ENCODE measurements around the gene CCDC127.

DNA sequence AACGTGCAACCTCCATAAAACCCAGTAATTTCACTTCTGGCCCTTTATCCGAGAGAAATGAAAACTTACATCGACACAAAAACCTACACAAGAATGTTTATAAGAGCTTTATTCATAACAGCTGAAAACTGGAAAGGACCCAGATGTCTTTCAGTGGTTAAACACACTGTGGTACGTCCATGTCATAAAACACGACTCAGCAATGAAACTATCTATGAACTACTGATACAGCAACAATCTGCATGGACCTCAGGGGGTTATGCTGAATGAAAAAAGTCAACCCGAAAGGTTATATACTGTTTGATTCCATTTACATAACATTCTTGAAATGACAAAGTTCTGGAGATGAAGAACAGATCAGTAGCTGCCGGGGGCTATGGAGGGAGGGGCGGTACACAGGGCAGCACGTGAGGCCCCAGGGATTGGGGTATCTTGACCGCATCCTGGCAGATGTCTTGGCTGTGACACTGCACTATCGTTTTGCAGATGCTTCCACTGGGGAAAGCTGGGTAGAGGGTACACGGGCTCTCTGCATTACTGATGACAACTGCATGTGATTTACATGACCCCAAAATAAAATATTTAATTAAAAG, 4.1 kb downstream of the CCDC127 start:
- TF ChIP-seq CTCF (IDR thresholded peaks at IDR 0.05; ENCODE audit: low read depth, low read length, poor library complexity, severe bottlenecking) (no peak), EZH2phosphoT487 (IDR thresholded peaks at IDR 0.05; ENCODE audit: borderline replicate concordance, low read length) (no peak)

All from DOHH2 (cell line).